Smooth muscle cell (in vitro differentiated cells): ENCODE results near the gene RPS6KA3. TPM values are rescaled to one million over a fixed set of nuclear protein-coding genes. Genes with fewer than 3 reads are reported as not detected.

Experiments
- DNase-seq: peaks from one replicate; lab custom pipeline; 2025; ENCODE audit not compliant: unreplicated experiment; lab: John Stamatoyannopoulos, UW
- H2AFZ ChIP-seq: fragments of 200-600 bp; sonication (generic); 2 replicates; pipeline ENCODE4 v1.6.0; 2016; ENCODE audit warnings: antibody characterized with exemption, low read depth, mild to moderate bottlenecking
- H3F3A ChIP-seq: fragments of 200-600 bp; sonication (generic); 2 replicates; pipeline ENCODE4 v1.6.0; 2017; ENCODE audit warnings: antibody characterized with exemption, low read depth
- H3K27ac ChIP-seq: fragments of 200-600 bp; sonication (generic); 2 replicates; pipeline ENCODE4 v1.5.1; 2016; ENCODE audit warnings: low read depth, mild to moderate bottlenecking
- H3K27me3 ChIP-seq: fragments of 200-600 bp; sonication (generic); 2 replicates; pipeline ENCODE4 v1.6.1; 2016; ENCODE audit warnings: low read depth, mild to moderate bottlenecking
- H3K36me3 ChIP-seq: fragments of 200-600 bp; sonication (generic); 2 replicates; pipeline ENCODE4 v1.5.1; 2016; ENCODE audit warnings: low read depth
- H3K4me1 ChIP-seq: fragments of 200-600 bp; sonication (generic); 2 replicates; pipeline ENCODE4 v1.5.1; 2016; ENCODE audit warnings: low read depth
- H3K4me2 ChIP-seq: fragments of 200-600 bp; sonication (generic); 2 replicates; pipeline ENCODE4 v1.6.0; 2016; ENCODE audit warnings: mild to moderate bottlenecking
- H3K4me3 ChIP-seq: fragments of 200-600 bp; sonication (generic); 2 replicates; pipeline ENCODE4 v1.5.1; 2016; ENCODE audit warnings: mild to moderate bottlenecking
- H3K79me2 ChIP-seq: fragments of 200-600 bp; sonication (generic); 2 replicates; pipeline ENCODE4 v1.6.0; 2016; ENCODE audit warnings: low read depth, mild to moderate bottlenecking
- H3K9ac ChIP-seq: fragments of 200-600 bp; sonication (generic); 2 replicates; pipeline ENCODE4 v1.6.0; 2016; ENCODE audit warnings: low read depth
- H3K9me3 ChIP-seq: fragments of 200-600 bp; sonication (generic); replicated peaks from 2 replicates; pipeline ENCODE4 v1.5.1; 2016; ENCODE audit warnings: low read depth
- H4K20me1 ChIP-seq: fragments of 200-600 bp; sonication (generic); 2 replicates; pipeline ENCODE4 v1.6.0; 2016; ENCODE audit warnings: low read depth
- CTCF ChIP-seq: fragments of 200-600 bp; sonication (generic); IDR thresholded peaks from 2 replicates; pipeline ENCODE4 v1.5.1; 2017; ENCODE audit warnings: borderline replicate concordance, mild to moderate bottlenecking, antibody characterized with exemption; ENCODE audit not compliant: insufficient read depth, poor library complexity, severe bottlenecking
- WGBS: methylation state at CpG from one replicate; pipeline ENCODE4 v1.1.7; 2016; ENCODE audit warnings: low lambda C conversion rate; 5-methylcytosine and 5-hydroxymethylcytosine counted together
- polyA plus RNA-seq: library from polyadenylated mRNA; unstranded; fragments of >200 nt; fragmentation: Nextera tagmentation; extraction: Ambion mirVana; gene quantifications from 2 replicates; pipeline ENCODE4 v1.2.1, GENCODE V29; 2016
- total RNA-seq: library from RNA; depleted of rRNA; stranded (reverse); fragments of >200 nt; gene quantifications from 2 replicates; pipeline ENCODE4 v1.2.3, GENCODE V29; 2014

Gene RPS6KA3
- total and polyA plus RNA-seq, 2 experiments from 2014 or later = 15.4 to 37.2 TPM

- Histone ChIP-seq H3K4me3 (no peak overlapping the region), H2AFZ (no peak overlapping the region), H3K79me2 (no peaks in the 10 kb centered on the region), H3F3A (no peaks in the 10 kb centered on the region), H3K4me2 (no peak overlapping the region), H3K9me3 (peaks cover 4% of the 10 kb centered on the region), H3K27me3 (no peaks in the 10 kb centered on the region), H3K27ac (no peak overlapping the region), H3K9ac (no peak overlapping the region), H3K36me3 (peaks cover 3% of the 10 kb centered on the region), H4K20me1 (peaks cover 4% of the 10 kb centered on the region), H3K4me1 (no peaks in the 10 kb centered on the region)
- WGBS = 68% methylated on average over 2 of the region's 2 CpGs
- DNase-seq = no peak
- TF ChIP-seq CTCF = no peak
Measured at GRCh38 chrX:20224814-20225487, 41.8 kb downstream of the RPS6KA3 start.

- WGBS = 40% methylated on average over 3 of the region's 3 CpGs
- no peak for DNase-seq
Measured at GRCh38 chrX:20221902-20222301, 44.8 kb downstream of the RPS6KA3 start.

GRCh38 chrX:20218836-20219505, 47.7 kb downstream of the RPS6KA3 start:
- no peak overlapping the region for H3K27ac ChIP-seq

More at GRCh38 chrX:20221902-20222301, 44.8 kb downstream of the RPS6KA3 start:
- Histone ChIP-seq H3K9ac (no peak overlapping the region), H3K4me1 (peaks cover 7% of the 10 kb centered on the region), H2AFZ (no peak overlapping the region), H3K4me3 (no peak overlapping the region), H4K20me1 (peaks cover 12% of the 10 kb centered on the region), H3K4me2 (no peak overlapping the region), H3K36me3 (no peaks in the 10 kb centered on the region), H3K27me3 (no peaks in the 10 kb centered on the region), H3F3A (no peaks in the 10 kb centered on the region), H3K9me3 (no peaks in the 10 kb centered on the region), H3K79me2 (no peaks in the 10 kb centered on the region), H3K27ac (no peak overlapping the region)
- TF ChIP-seq CTCF = no peak

More at GRCh38 chrX:20218836-20219505, 47.7 kb downstream of the RPS6KA3 start:
- Histone ChIP-seq H3K36me3 (no peaks in the 10 kb centered on the region), H3K27me3 (no peaks in the 10 kb centered on the region), H3K9ac (no peak overlapping the region), H3K4me2 (no peak overlapping the region), H4K20me1 (peaks cover 13% of the 10 kb centered on the region), H3F3A (no peaks in the 10 kb centered on the region), H3K4me1 (peaks cover 7% of the 10 kb centered on the region), H3K9me3 (peaks cover 3% of the 10 kb centered on the region), H3K79me2 (no peaks in the 10 kb centered on the region), H2AFZ (no peak overlapping the region), H3K4me3 (peak overlapping the region; percentile 15)
- no peak for DNase-seq
- WGBS = 67% methylated on average over 9 of the region's 9 CpGs
- TF ChIP-seq CTCF = no peak
